GM19372 (cell line): ENCODE data around the gene CCDC74B.
"Not testable (repeated sequence)": the region's sequence is repeated elsewhere in the genome, so short reads cannot be mapped to it uniquely, and the experiment has no call there.

Experiments used
- ATAC-seq: cut with Tn5 transposase; IDR thresholded peaks from one replicate; pipeline ENCODE4 v1.9.1; 2021; ENCODE audit warnings: mild to moderate bottlenecking, low read depth, moderate library complexity; ENCODE audit not compliant: unreplicated experiment

CCDC74B gene

GRCh38 chr2:130151145-130151512 is 6.2 kb upstream of the CCDC74B start:
- not testable (repeated sequence) for ATAC-seq

DNA sequence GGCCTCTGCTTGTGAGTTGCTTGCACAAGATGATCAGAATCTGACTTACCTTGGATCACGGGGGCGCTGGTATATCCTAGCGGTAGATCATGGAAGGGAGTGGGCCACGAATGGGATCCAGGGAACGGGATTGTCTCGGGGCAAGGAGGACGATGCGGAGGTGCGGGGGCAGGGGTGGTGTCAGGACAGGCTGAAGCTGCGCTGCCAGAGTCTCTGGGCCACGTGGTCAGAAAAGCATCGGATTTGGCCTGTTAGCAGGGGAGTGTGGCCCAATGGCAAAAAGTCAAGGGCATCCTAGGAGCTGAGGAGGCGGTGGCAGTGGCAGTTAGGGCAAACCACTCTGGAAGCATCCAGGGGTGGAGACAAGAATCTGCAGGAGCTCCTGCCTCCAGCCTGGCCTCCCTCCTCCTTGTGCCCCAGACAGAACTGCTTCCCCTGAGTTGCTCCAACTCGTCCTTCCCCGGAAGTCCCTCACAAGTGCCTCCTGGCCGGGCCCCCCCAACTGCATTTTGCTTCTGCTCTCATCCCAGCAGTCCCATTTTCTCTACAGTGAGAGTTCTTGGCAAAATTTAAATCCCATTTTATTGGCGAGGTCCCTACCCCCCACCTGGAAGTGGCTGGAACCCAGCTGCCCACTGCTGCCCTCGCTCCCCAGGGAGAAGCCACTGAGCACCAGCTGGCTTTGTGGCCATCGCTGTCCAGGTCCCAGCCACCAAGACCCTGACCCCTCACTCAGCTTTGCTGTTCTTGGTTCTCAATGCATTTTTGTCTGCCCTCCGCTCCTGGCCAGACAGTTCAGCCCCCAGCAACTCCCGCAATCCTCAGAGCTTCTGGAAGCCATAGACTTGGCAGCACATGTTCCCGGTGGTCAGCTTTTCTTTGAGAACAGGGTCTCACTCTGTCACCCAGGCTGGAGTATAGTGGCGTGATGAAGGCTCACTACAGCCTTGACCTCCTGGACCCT is 5.6 kb upstream of the CCDC74B start:
- no peak for ATAC-seq

GRCh38 chr2:130148515-130148914 is 3.6 kb upstream of the CCDC74B start:
- not testable (repeated sequence) for ATAC-seq

DNA sequence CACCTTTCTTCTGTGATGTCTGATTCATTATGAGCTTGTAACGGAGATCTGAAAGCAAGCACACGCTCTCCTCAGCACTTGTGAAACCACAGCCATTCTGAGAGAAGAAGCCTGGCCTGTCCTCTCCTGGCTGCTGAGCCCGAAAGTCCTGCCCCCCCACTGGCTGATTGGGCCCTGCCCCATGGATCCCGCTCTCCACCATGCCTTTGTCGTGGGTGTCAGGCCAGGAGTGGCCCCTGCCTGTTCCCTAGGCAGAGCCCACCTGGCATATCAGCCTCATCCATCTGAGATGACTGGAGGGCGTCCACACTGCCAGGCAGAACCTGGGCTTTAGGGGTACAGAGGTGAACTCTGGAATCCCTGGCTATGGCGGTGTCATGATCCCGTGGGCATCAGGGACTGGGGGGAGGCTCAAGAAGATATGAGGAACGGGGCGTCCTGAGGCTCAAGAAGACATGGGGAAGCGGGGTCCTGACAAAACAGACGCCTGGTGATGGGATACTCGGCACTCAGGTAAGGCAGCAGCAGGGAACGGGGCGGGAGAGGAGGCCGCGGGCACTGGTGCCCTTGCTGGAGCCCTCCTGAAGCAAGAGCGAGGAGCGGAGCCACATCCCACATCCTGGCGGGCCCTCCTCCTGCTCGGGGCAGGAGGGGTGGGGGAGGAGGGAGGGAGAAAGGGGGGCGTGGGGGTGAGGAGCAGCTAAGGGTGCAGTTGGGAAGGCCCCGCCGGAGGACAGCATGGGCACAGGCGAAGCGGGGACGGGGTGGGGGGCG is 1.5 kb downstream of the CCDC74B start:
- ATAC-seq = not testable (repeated sequence)

DNA sequence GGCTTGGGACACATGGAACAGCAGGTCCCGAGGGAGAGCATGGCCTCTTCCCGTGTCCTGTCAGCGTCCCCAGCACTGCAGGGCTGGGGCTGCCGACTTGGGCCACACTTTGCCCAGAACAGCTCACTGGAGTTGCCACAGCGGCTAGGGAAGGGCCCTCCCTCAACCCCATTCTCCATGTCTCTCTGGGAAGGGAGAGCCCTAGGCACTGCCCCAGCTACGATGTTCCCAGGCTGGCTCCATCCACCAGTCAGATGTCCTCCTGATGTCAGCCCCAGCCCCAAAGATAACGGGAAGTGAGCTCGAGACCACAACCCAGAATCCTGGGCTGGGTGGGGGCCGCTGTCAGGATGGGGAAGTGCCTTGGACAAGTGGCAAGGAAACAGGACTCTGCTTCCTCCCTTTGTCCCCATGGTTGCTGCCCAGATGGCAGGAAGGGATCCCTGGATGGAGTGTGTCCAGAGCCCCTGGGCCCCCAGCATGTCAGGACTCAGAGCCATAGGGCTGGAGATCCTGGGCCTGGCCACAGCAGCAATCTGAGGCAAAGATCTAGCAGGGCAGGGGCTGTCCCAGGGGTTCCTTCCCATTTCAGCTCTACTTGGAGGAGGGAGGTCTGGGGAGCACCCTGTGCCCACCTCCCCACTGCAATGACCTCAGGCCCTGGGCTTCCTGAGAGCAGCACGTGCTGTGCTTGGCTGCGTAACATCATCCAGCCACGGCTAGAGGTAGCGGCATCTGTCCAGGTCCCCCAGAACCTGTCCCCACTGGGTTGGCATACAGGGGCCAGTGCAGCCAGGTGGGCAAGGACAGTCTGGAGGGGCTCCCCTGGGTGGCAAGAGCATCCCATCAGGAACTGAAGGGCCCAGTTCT is 2.3 kb downstream of the CCDC74B start:
- not testable (repeated sequence) for ATAC-seq

DNA sequence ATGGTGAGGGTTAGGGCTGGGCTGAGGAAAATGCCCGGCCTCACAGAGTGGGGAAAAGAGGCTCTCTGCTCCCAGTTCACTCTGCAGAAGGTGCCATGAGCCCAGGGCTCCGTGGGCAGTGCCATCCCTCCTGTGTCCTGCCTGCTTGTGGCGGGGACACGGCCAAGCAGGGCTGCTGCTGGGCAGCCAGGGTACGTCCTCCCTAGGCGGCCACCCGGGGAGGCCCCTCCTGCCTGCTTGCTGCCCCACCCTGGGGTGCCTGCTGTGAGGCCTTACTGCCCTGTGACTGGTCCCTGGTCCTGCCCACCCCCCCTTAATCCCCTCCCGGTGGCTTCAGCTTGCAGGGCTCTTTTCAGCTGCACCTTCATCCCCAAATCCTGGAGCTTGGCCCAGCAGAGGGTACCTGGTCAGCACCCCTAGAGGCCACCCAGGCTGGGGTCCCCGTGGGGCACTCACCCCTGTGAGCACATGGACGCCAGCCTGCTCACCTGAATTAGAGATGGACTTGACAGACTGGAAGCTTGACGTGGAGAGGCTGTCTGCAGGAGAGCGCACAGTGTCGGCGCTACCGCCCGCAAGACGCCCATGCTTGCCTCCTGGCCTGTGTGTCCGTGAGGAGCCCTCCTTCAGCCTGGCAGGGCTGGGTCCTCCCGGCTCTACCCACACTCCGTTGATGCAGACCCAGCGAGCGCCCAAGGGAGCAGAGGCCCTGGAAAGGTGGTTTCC is 3.1 kb downstream of the CCDC74B start:
- not testable (repeated sequence) for ATAC-seq

DNA sequence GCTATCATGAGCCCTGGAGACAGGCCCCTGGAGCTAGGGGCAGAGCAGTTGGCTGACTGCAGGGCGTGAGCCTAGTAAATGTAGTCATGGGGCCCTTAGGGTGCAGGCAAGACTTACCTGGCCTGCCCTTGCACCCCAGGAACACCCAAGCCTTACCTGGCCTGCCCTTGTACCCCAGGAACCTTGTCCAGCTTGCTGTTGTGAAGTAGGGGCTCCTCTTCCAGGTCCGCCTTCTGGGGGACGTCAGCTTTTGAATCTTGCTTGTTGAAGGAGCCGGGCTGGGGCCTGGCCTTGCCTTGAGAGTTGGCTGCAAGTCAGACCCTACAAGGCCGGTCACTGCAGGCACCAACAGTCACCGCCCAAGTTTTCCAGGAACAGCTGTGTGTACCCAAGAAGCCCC is 3.9 kb downstream of the CCDC74B start:
- ATAC-seq = not testable (repeated sequence)

- ATAC-seq = not testable (repeated sequence)
Measured at GRCh38 chr2:130140516-130140915, 4.4 kb downstream of the CCDC74B start.

DNA sequence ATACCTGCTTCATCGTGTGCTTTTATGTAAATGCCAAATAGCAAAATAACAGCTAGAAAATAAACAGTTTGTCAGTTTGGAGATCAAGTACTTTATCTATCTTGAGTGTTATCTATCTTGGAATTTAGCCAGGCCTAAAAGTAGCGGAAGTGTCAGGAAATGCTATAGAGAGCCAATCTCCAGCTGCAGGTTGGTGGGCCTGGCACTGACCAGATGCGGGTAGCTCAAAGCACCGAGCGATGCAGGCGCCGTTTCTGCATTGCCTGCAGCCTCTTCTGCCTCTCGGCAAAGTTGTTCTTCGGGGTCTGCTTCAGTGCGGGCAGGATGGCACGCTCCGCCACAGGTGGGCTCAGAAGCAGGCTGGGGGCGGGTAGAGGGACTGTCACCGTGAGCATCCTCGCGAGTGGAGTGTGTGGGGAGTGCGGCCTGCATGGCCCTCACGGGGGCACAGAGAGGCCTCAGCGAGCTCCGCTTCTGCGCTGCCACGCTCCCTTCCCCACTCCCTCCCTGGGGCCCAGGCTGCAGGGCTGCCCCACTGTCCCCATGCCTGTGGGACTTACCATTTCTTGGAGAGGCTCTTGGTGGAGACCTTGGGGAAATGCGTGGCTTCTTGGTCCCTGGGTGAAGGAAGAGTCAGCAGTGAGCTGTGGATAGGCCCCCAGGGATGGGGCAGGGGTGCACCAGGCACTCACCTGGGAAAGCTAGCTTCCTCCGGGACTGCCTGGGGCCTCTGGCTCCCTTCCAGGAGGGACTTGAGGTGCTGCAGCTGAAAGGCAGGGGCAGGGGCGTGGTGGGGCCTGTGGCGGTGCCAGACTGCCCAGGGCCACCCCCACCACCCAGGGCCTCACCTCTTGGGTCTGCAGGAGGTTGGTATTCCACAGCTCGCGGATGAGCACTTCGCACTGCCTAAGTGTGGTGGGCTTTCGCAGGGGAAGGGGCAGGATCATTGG is 5.3 kb downstream of the CCDC74B start:
- ATAC-seq = not testable (repeated sequence)

DNA sequence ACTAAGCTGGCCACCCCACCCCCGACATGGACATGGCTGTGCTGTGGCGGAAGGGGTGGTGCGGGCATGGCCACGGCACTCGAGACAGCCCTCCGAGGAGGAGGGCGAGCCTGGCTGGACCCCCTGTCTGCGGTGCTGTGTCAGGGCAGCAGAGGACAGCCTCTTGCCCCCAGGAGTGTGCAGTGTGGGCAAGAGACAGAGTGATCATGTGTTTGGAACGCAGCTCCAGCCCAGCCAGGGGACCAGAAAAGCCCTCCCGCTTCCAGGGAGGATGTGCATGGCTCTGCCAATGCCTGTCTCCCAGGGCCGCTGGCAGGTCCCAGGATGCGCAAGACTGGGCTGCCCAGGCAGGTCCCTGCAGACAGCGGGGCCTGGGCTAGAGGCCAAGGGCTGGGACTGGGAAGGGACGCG is 6.1 kb downstream of the CCDC74B start:
- not testable (repeated sequence) for ATAC-seq

DNA sequence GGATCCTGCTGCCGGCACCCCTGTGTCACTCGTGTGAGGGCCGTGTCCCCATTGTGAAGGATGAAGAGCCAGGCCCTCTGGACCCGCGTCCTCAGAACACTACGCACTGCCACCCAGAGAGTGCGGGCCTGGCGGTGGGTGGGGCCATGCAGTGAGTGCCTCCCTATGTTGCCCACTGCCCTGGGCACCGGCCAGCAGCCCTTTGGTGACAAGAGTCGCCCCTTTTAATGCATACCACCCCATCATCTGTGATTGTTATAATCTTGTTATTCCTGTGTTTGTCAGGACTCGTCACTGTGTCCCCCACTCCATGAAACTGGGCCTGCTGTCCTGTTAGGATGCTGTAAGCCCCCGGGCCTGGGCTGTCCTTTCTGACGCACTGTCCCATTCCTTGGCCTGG is 6.6 kb downstream of the CCDC74B start:
- not testable (repeated sequence) for ATAC-seq

- not testable (repeated sequence) for ATAC-seq
Measured at GRCh38 chr2:130137118-130137517, 7.8 kb downstream of the CCDC74B start.

DNA sequence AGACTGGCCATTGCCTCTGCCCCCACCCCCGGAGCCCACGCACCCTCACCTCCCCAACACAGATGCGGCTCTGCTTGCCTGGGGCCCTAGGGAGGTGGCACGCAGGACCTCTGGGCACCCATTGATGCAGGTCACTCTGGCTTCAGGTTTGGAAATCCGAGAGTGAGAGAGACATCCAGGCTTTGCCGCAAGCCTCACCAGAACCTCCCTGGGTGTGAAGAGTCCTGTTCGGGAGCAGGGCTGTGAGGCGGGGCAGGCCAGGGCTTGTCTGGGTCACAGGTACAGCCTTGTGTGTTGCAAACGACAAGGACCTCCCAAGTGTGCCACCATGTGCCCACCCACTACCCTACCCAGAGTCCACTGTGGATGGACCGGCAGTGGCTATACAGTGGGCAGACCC is 8.4 kb downstream of the CCDC74B start:
- not testable (repeated sequence) for ATAC-seq

- ATAC-seq = no peak
Measured at GRCh38 chr2:130135692-130136541, 9.0 kb downstream of the CCDC74B start.

DNA sequence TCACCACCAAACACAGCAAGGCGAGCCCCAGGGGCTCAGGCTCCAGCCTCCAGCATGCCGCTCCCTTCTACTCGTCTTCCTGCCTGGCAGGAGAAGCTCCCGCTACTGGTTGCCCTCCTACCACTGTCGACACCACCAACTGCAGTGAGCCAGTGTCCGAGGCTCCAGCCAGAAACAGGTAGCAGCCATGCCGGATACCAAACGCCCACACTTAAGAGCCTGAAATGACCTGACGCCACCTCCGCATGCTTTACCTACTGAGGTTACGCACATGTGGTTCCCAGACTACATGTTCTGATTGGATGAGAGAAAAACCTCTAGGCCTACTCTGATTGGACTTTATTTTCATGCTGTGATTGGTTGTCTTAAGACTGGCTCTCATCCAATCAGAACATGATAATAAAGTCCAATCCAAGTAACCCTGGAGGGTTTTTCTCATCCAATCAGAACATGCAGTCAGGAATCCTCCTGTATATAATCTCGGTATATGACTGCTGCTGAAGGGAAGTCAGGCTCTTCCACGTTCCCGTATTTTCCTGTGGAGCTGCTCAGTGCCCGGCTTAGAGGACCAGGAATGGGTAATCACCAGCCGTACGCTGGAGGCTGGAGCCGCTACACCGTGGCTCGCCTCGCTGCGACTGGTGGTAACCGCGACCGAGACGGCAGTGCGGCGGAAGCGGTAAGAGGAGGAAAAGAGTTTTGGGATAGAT is 15.6 kb downstream of the CCDC74B start, which contains the start of gene POTEF:
Gene POTEF, minus strand, starts transcription at position 103 of the 710 bp plus-strand sequence. CDS start 8,707 bp downstream, outside the sequence.
- not testable (repeated sequence) for ATAC-seq

DNA sequence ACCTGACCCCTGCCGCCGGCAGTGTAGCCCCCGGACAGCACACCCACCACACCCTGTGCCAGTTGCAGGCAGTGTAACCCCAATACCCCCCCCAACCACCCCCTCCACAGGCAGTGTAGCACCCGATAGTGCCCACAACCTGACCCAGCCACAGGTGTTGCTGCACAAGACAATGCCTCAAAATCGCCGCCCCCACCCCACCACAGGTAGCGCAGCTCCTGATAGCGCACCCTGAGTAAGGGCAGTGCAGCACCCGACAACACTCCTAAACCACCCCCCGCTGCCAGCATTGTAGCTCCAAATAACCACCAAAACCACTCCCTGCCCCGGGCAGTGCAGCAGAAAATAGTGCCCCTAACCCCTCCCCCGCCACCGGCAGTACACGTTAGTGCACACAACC is 16.4 kb downstream of the CCDC74B start:
- ATAC-seq = not testable (repeated sequence)

DNA sequence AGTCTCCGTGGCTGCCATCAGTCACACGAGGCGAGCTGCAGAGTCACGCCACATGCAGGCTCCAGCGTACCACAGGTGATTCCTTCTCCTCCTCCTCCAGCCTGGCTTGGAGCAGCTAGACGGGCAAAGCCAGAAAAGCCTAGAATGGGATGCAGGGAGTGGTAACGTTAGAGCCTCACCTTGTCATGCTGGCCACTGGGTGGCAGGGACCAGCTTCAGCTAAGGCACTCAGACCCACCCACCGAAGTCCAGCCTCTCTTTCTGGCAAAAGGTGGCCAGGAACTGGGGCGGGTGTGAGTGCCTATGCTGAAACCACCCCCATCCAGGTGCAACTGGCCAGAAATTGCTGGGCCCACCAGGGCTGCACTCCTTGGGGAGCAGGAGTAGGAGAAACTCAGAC is 17.2 kb downstream of the CCDC74B start:
- ATAC-seq = not testable (repeated sequence)
